Measurements from ENCODE around the gene CAPN15. TPM values are rescaled to one million over a fixed set of nuclear protein-coding genes. Genes with fewer than 3 reads are reported as not detected.

CAPN15 gene
- total RNA-seq, 1 experiment from 2014 or later, result 76.4 TPM

DNA sequence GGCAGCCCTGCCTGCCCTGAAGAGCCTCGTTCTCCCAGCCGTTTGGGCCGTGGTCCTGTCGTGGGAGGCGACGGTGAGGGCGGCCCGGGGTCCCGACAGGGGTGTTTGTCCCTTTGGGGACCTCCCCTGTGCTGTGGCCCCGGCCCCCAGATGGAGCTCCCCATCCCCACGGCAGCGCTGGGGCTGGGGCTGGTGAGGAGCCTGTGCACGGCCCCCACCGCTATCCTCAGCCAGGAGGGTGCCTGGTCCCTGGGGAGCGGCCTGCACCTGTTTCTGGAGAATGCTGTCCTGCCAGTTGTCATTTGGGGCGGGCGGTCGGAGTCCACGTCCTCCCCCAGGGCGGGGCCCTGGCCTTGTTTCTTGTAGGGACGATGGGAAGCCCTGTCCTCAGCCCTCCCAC is 6.6 kb downstream of the CAPN15 start:
- Histone ChIP-seq H4K8ac (replicated peaks; ENCODE audit: insufficient read length, low read depth, low read length) (no peak overlapping the region), H3K27ac (ENCODE audit: insufficient read length, low read depth, low read length) (no peak overlapping the region), H3K79me2 (ENCODE audit: insufficient read depth, low read length) (peaks cover 14% of the 10 kb centered on the region; the same call in 1 of the 2 replicates), H4K5ac (ENCODE audit: insufficient read length, low read depth, low read length) (no peak overlapping the region), H3K4ac (ENCODE audit: low read depth, low read length) (no peak overlapping the region), H4K91ac (ENCODE audit: insufficient read length, low read depth, low read length) (no peak overlapping the region), H3K18ac (ENCODE audit: insufficient read length, low read depth, low read length) (no peak overlapping the region), H2BK20ac (ENCODE audit: low read depth, low read length, poor library complexity, severe bottlenecking) (no peak overlapping the region), H4K20me1 (ENCODE audit: control insufficient read depth, insufficient read depth, insufficient read length) (peaks cover 6% of the 10 kb centered on the region), H3K9ac (ENCODE audit: extremely low read depth, insufficient read length, low read length) (no peak overlapping the region), H3K14ac (ENCODE audit: insufficient read depth, low read length) (no peak overlapping the region; the same call in 1 of the 2 replicates), H3K4me1 (ENCODE audit: insufficient read depth, low read length) (no peaks in the 10 kb centered on the region), H2BK5ac (ENCODE audit: insufficient read length, low read length) (no peak overlapping the region), H3K56ac (ENCODE audit: insufficient read length, low read depth, low read length) (no peak overlapping the region), H3K9me3 (ENCODE audit: control insufficient read depth, low read depth, low read length) (no peaks in the 10 kb centered on the region), H3K23ac (ENCODE audit: insufficient read length, low read depth, low read length) (no peak overlapping the region), H2BK12ac (ENCODE audit: insufficient read length, low read depth, low read length) (no peak overlapping the region), H2AFZ (ENCODE audit: low read length) (no peak overlapping the region), H3K4me2 (ENCODE audit: insufficient read depth, insufficient read length, low read length) (no peak overlapping the region), H2BK120ac (ENCODE audit: low read depth, low read length, poor library complexity, severe bottlenecking) (no peak overlapping the region), H3K79me1 (ENCODE audit: insufficient read depth, low read depth, low read length, poor library complexity, severe bottlenecking) (no peaks in the 10 kb centered on the region), H3K27me3 (ENCODE audit: insufficient read depth, low read length) (no peaks in the 10 kb centered on the region), H2AK5ac (ENCODE audit: insufficient read length, low read length) (no peak overlapping the region), H3K23me2 (ENCODE audit: insufficient read length, low read depth, low read length, poor library complexity, severe bottlenecking) (no peaks in the 10 kb centered on the region), H2BK15ac (ENCODE audit: low read depth, low read length) (no peak overlapping the region), H3T11ph (ENCODE audit: low read length) (no peak overlapping the region)
- Mint-ChIP-seq H3K27ac (no peak overlapping the region), H3K9me3 (no peaks in the 10 kb centered on the region), H3K27me3 (ENCODE audit: low read depth) (no peaks in the 10 kb centered on the region), H3K4me3 (no peak overlapping the region), H3K4me1 (peaks cover 3 to 8% of the 10 kb centered on the region in 2 experiments), H3K36me3 (ENCODE audit: insufficient read depth in 1 of 3, low read depth in 3 of 3) (peaks cover 3 to 15% (median 13%) of the 10 kb centered on the region in 3 experiments; a peak in 6 of 7 replicates)
- no peak for TF ChIP-seq CTCF (conservative IDR thresholded peaks at IDR 0.05)
- DNase-seq, result no peak
- no CpG with 5 or more reads among the region's 21 CpGs for WGBS (ENCODE audit: extremely low coverage, insufficient read length, low lambda C conversion rate)

All from H9 (cell line).